ENCODE data around the gene TMEM169.

TMEM169 gene

DNA sequence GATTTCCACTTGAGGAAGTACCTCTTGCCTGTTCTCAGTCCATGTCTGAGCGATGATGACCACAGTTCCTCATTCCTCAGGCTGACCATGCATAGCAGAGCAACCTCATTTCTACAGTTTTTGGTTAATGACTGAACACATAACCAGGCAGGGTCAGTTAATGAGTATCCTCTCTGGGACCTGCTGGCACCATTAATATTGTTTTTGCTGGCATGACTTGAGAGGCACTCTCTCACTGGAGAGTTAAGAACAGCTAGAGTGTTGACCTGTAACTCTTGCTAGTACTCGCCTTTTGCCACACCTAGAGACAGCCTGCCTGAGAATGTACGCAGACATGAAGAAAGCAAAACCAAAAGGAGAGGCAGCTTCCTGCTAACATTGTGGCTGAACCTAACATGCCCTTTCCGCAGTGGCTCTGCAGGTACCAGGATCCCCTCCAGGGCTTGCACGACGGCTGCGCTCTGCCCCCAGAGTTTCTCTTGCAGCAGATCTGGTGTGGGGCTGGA is 24.0 kb upstream of the TMEM169 start:
- no peaks in the 10 kb centered on the region for H3K9me3 ChIP-seq (ENCODE audit: control insufficient read depth, insufficient read depth, low read length)
- H3K4me1 ChIP-seq (ENCODE audit: insufficient read depth, low read length), result no peaks in the 10 kb centered on the region
- H3K36me3 ChIP-seq (ENCODE audit: insufficient read depth, low read length), result no peaks in the 10 kb centered on the region
- no peak overlapping the region for H3K9ac ChIP-seq (ENCODE audit: low read depth, low read length)

DNA sequence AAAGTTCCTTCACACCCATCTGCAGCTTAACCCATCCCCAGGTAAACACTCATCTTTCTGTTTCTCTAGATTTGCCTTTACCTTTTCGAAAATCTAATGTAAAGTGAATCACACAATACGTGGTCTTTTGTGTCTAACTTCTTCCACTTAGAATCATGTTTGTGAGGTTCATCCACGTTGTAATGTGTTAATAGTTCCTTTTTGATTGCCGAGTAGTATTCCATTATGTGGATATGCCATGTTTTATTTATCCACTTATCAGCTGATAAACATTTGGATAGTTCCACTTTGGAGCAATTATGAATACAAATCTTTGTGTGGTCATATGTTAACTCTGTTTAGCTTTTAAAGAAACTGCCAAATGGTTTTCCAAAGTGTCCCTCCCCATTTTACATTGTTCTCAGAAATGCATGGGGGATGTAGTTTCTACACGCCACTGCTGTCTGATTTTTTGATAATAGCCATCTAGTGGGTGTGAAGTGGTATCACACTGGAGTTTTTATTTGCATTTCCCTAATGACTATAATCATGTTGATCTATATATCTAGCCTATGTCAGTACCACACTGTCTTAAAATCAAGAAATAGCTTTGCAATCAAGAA is 22.4 kb upstream of the TMEM169 start:
- H3K9ac ChIP-seq (ENCODE audit: low read depth, low read length), result no peak overlapping the region
- H3K9me3 ChIP-seq (ENCODE audit: control insufficient read depth, insufficient read depth, low read length), result no peaks in the 10 kb centered on the region
- no peaks in the 10 kb centered on the region for H3K36me3 ChIP-seq (ENCODE audit: insufficient read depth, low read length)
- H3K4me1 ChIP-seq (ENCODE audit: insufficient read depth, low read length), result no peaks in the 10 kb centered on the region

DNA sequence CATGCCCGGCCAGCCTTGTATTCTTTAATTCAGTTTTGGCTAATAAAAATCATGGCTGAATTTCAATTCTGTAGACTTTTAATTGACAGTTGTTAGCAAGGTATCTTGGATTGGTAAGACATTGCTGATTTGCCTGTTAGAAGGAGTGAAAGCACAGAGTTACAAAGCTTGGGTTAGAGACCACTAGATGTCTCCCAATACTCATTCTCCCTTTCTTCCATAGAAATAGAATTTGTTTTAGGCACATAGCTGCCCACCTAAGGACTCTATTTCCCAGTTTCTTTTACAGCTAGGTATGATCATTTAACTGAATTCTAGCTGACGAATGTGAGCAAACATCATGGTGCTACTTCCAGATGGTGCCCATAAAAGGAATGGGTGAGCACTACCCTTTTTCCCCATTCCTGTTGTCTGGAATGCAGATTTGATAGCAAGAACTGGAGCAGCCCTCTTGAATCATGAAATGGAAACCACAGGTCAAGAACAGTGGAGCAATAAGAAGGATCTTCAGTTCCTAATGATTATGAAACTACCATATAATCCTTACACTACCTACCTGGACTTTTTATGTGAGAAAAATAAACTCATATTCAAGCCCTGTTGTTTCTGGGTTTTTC is 17.6 kb upstream of the TMEM169 start:
- Histone ChIP-seq H3K9ac (ENCODE audit: low read depth, low read length) (no peak overlapping the region), H3K4me1 (ENCODE audit: insufficient read depth, low read length) (peaks cover 5% of the 10 kb centered on the region; the same call in 1 of the 2 replicates), H3K9me3 (ENCODE audit: control insufficient read depth, insufficient read depth, low read length) (no peaks in the 10 kb centered on the region), H3K36me3 (ENCODE audit: insufficient read depth, low read length) (no peaks in the 10 kb centered on the region)

DNA sequence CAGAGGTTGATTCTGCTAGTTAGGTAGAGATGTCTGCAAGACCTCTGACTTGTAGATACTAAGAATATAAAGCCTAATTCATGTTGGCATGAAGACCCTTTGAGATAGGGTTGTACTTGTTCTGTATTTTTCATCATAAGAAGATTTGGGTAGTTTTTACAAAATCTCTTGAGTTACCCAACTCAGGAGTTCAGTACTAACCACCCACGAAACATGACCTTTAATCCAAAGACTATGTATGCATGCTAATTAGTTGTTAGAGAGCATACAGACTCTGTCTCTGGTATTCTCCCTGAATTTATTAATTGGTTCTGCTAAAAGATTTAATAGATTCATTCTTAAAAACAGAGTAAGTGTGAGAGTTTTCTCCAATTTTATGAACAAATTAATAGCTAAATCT is 17.1 kb upstream of the TMEM169 start:
- H3K4me1 ChIP-seq (ENCODE audit: insufficient read depth, low read length), result peaks cover 5% of the 10 kb centered on the region; the same call in 1 of the 2 replicates
- no peak overlapping the region for H3K9ac ChIP-seq (ENCODE audit: low read depth, low read length)
- H3K9me3 ChIP-seq (ENCODE audit: control insufficient read depth, insufficient read depth, low read length), result no peaks in the 10 kb centered on the region
- H3K36me3 ChIP-seq (ENCODE audit: insufficient read depth, low read length), result no peaks in the 10 kb centered on the region

DNA sequence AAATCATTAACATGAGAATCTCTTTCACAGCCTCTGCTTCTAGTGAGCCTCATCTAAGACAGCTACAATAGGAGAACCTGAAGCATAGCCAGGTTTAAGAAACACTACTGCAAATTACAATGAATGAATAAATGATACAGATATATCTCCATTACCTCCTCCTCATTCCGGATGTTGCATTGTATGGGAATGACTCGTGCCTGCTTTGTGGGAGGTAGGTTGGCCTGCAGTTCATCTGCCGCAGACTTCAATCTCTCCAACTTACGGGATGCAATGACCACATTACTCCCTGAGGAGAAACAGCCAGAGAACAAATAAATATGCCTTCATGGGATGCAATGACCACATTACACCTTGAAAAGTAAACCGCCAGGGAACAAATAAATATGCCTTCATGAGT is 15.5 kb upstream of the TMEM169 start:
- no peaks in the 10 kb centered on the region for H3K9me3 ChIP-seq (ENCODE audit: control insufficient read depth, insufficient read depth, low read length)
- H3K4me1 ChIP-seq (ENCODE audit: insufficient read depth, low read length), result peaks cover 5% of the 10 kb centered on the region; the same call in 1 of the 2 replicates
- H3K9ac ChIP-seq (ENCODE audit: low read depth, low read length), result no peak overlapping the region
- H3K36me3 ChIP-seq (ENCODE audit: insufficient read depth, low read length), result no peaks in the 10 kb centered on the region

DNA sequence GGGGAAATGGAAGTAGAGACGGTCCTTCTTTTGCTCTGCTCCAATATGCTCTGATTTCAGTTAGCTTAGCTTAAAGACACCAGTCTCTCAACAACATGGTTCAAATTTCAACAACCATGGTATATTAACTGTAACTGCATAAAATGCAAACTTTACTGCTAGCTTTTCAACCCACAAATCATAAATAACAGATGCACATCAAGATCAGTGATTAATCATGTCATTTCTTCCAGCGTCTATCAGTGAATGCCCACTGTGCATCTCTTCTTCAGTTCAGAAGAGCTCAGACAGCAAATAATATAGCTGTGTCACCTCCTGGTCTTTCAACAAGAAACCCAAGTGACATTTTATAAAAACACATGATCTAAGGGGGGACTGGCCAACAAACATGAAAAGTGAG is 12.7 kb upstream of the TMEM169 start:
- H3K9me3 ChIP-seq (ENCODE audit: control insufficient read depth, insufficient read depth, low read length), result no peaks in the 10 kb centered on the region
- H3K36me3 ChIP-seq (ENCODE audit: insufficient read depth, low read length), result no peaks in the 10 kb centered on the region
- H3K4me1 ChIP-seq (ENCODE audit: insufficient read depth, low read length), result peaks cover 5% of the 10 kb centered on the region; the same call in 1 of the 2 replicates
- no peak overlapping the region for H3K9ac ChIP-seq (ENCODE audit: low read depth, low read length)

DNA sequence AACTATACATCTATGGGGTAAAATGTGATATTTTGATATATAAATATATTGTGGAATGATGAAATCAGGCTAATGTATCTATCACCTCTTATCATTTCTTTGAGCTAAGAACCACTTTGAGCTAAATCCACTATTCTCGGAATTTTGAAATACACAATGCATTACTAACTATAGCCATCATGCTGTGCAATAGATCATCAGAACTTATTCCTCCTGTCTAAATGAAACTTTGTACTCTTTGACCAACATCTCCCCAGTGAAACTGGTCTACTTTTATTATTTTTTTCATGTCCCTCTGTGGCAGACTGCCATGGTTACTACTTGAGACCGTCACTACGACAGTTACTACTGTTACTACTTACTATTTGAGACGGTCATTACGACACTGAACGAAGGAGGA is 11.5 kb upstream of the TMEM169 start:
- Histone ChIP-seq H3K36me3 (ENCODE audit: insufficient read depth, low read length) (no peaks in the 10 kb centered on the region), H3K9me3 (ENCODE audit: control insufficient read depth, insufficient read depth, low read length) (no peaks in the 10 kb centered on the region), H3K4me1 (ENCODE audit: insufficient read depth, low read length) (peaks cover 5% of the 10 kb centered on the region; the same call in 1 of the 2 replicates)

DNA sequence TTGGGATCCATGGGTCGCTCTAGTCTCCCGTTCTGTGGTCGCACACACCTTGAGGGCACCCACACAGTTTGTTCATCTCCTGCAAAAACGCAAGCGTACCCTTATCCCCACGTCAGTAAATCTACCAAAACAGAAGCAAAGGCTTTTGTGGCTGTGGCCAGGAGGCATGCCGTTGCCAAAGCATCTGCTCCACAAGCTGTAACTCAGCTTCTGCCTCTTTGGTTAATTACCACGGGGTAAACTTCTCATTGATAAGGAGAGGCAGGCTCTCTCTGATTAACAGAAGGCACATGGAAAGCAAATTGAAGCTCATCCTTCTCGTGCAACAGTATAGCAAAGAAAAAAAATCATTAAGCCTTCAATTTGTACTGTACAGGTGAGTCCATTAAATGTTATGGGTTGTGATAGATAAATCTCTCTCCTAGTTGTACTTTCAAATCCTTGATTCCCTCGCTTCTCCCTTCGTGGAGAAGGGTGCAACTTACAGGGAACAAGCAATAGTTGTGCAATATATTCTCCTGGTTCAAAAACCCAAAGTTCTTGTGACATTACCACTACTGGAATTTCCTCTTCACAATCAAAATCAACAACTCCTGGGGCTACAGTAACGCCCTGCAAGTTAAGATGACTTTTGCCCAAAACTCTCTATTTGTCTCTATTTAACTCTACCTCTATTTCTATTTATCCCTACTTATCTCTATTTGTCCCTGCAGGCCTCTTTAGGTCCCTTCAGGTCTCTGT is 10.4 kb upstream of the TMEM169 start:
- Histone ChIP-seq H3K9ac (ENCODE audit: low read depth, low read length) (no peak overlapping the region), H3K36me3 (ENCODE audit: insufficient read depth, low read length) (no peaks in the 10 kb centered on the region), H3K4me1 (ENCODE audit: insufficient read depth, low read length) (peaks cover 1% of the 10 kb centered on the region; the same call in 1 of the 2 replicates), H3K9me3 (ENCODE audit: control insufficient read depth, insufficient read depth, low read length) (no peaks in the 10 kb centered on the region)

More for the DNA sequence above, 11.5 kb upstream of the TMEM169 start:
- no peak overlapping the region for H3K9ac ChIP-seq (ENCODE audit: low read depth, low read length)

DNA sequence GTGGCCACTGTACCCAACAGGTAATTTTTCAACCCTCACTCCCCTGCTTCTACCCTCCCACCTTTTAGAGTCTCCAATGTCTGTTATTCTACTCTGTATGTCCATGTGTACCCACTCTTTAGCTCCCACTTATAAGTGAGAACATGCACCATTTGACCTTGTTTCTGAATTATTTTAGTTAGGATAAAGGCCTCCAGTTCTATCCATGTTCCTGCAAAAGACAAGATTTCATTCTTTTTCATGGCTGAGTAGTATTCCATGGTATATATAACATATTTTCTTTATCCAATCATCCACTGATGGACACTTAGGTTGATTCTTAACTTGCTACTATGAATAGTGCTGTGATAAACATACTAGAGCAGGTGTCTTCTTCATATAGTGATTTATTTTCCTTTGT is 9.2 kb upstream of the TMEM169 start:
- no peak overlapping the region for H3K9ac ChIP-seq (ENCODE audit: low read depth, low read length)
- no peaks in the 10 kb centered on the region for H3K4me1 ChIP-seq (ENCODE audit: insufficient read depth, low read length)
- H3K36me3 ChIP-seq (ENCODE audit: insufficient read depth, low read length), result no peaks in the 10 kb centered on the region
- H3K9me3 ChIP-seq (ENCODE audit: control insufficient read depth, insufficient read depth, low read length), result no peaks in the 10 kb centered on the region

DNA sequence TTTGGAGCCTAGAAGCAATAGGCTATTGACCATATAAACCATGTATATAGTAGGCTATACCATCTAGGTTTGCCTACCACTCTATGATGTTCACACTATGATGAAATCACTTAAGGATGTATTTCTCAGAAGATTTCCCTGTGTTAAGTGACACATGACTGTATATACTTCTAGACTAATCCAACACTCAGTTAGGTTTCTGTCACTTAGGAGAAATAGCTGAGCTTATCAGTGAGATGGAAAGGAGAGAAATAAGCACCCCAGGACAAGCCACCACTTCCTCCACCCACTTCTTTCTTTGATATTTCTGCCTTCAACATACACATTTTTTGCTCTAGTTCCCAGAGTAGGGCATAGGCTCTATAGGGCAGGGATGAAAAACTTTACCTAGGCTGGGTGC is 7.9 kb upstream of the TMEM169 start:
- H3K36me3 ChIP-seq (ENCODE audit: insufficient read depth, low read length), result no peaks in the 10 kb centered on the region
- H3K9ac ChIP-seq (ENCODE audit: low read depth, low read length), result no peak overlapping the region
- H3K4me1 ChIP-seq (ENCODE audit: insufficient read depth, low read length), result no peaks in the 10 kb centered on the region
- no peaks in the 10 kb centered on the region for H3K9me3 ChIP-seq (ENCODE audit: control insufficient read depth, insufficient read depth, low read length)

DNA sequence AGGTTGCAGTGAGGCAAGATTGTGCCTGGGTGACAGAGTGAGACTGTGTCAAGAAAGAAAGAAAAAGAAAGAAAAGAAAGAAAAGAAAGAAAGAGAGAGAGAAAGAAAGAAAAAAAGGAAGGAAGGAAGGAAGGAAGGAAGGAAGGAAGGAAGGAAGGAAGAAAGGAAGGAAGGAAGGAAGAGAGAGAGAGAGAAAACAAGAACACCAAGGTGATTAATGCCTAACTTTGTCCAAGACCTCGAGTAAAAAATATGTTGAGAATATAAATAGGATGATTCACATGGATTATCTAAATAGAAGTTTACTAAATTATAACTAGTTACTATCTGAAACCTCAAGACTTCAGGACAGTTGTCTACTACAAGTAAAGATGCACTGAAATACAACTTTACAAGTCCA is 7.3 kb upstream of the TMEM169 start:
- Histone ChIP-seq H3K4me1 (ENCODE audit: insufficient read depth, low read length) (no peaks in the 10 kb centered on the region), H3K9ac (ENCODE audit: low read depth, low read length) (no peak overlapping the region), H3K36me3 (ENCODE audit: insufficient read depth, low read length) (no peaks in the 10 kb centered on the region), H3K9me3 (ENCODE audit: control insufficient read depth, insufficient read depth, low read length) (no peaks in the 10 kb centered on the region)

DNA sequence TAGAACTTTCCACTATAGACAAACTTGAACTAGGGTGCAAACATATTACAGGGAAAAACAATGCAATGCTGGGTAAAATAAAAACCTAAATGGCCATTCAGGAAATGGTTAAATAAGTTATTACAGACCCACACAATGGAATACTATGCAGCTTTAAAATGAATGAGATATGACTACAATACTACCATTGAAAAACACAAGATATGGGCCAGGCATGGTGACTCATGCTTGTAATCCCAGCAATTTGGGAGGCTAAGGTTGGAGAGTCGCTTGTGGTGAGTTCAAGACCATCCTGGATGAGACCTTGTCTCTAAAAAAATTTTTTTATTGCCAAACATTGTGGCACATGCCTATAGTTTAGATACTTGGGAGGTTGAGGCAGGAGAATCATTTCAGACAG is 6.9 kb upstream of the TMEM169 start:
- no peaks in the 10 kb centered on the region for H3K9me3 ChIP-seq (ENCODE audit: control insufficient read depth, insufficient read depth, low read length)

DNA sequence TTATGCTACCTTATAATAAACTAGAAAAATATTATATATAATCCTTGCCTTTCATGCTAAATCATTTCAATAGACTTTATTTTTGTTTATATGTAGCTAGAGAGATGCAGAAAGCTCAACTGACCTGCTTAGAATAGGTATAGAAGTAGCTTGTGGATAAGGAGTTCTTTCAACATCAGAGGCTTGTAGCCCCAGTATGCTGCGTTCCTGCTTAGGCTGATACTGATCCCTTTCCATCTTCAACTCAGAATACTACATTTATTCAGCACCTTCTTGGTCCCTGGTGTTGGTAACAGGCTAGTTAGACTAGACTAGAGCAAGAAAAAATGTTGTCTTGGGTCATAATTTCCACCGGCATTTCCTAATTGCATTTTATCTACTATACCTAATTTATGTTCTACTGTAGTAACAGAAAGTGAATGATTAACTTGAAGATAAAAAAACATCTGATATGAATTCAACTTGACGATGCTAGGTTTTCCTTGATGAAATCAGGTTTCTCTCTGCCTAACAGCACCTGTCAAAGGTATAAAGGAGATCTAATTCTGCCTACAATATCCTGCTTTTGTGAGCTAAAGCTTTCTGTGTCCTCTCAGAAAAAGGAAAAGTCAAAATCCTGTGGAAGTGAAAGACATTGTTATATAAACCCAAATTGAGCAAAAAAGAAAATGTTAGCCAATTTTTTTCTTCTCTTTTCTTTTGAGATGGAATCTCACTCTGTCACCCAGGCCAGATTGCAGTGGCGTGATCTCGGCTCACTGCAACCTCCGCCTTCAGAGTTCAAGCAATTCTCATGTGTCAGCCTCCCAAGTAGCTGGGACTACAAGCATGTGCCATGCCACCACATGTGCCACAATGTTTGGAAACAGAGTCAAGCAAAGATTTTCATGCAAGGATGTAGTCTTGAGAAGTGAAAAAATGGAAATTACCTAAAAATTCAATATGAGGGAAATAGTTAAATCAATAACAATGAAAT is 5.9 kb upstream of the TMEM169 start:
- no peak overlapping the region for H3K9ac ChIP-seq (ENCODE audit: low read depth, low read length)
- no peaks in the 10 kb centered on the region for H3K4me1 ChIP-seq (ENCODE audit: insufficient read depth, low read length)
- no peaks in the 10 kb centered on the region for H3K36me3 ChIP-seq (ENCODE audit: insufficient read depth, low read length)
- H3K9me3 ChIP-seq (ENCODE audit: control insufficient read depth, insufficient read depth, low read length), result no peaks in the 10 kb centered on the region

More for the DNA sequence above, 6.9 kb upstream of the TMEM169 start:
- no peaks in the 10 kb centered on the region for H3K36me3 ChIP-seq (ENCODE audit: insufficient read depth, low read length)
- H3K4me1 ChIP-seq (ENCODE audit: insufficient read depth, low read length), result no peaks in the 10 kb centered on the region
- H3K9ac ChIP-seq (ENCODE audit: low read depth, low read length), result no peak overlapping the region

DNA sequence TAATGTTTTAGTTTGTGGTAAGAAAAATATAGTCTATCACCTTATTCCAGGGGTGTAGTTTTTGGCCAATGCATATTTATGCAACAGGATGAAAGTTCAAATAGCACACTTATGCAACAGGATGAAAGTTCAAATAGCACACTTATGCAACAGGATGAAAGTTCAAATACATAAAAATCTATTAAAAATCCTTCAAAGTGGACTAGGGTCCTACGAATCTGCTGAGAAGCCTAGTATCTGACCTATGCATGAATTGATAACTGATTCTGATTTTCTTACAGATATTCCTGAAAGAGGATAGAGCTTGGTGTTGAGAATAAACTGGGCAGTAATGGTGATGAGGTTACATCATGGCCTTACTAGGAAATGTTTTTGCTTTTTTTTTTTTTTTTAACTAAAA is 2.9 kb upstream of the TMEM169 start:
- H3K9ac ChIP-seq (ENCODE audit: low read depth, low read length), result no peak overlapping the region
- H3K9me3 ChIP-seq (ENCODE audit: control insufficient read depth, insufficient read depth, low read length), result no peaks in the 10 kb centered on the region
- H3K36me3 ChIP-seq (ENCODE audit: insufficient read depth, low read length), result no peaks in the 10 kb centered on the region
- peaks cover 12% of the 10 kb centered on the region for H3K4me1 ChIP-seq (ENCODE audit: insufficient read depth, low read length)
